ENCODE measurements around the gene DENND1A. TPM values are rescaled to one million over a fixed set of nuclear protein-coding genes. Genes with fewer than 3 reads are reported as not detected.

DENND1A gene
- total and polyA plus RNA-seq, 2 of the 13 experiments (the other 11 are each of a cell fraction or from before 2014, with no cell fraction given), result 14.8 to 30.1 TPM

GRCh38 chr9:123679330-123679987 is 250.5 kb downstream of the DENND1A start (continued):
- TF ChIP-seq TARDBP (CRISPR knock-in tag; IDR thresholded peaks at IDR 0.05), result peak; percentile 64; the same call in 1 of the 2 replicates
- TF ChIP-seq ZNF460 (CRISPR knock-in tag; IDR thresholded peaks at IDR 0.05; ENCODE audit: borderline replicate concordance), result no peak
- TF ChIP-seq ZFP36L1 (CRISPR knock-in tag; IDR thresholded peaks at IDR 0.05), result no peak
- no peak for TF ChIP-seq TAF1 (CRISPR knock-in tag; IDR thresholded peaks at IDR 0.05)
- peak; percentile 79; the same call in 1 of the 2 replicates for TF ChIP-seq FOXO1 (CRISPR knock-in tag; IDR thresholded peaks at IDR 0.05)
- no peak for TF ChIP-seq ZBTB44 (CRISPR knock-in tag; IDR thresholded peaks at IDR 0.05)
- no peak for TF ChIP-seq ZKSCAN5 (CRISPR knock-in tag; IDR thresholded peaks at IDR 0.05)
- TF ChIP-seq IKZF1 (IDR thresholded peaks at IDR 0.05), result no peak
- TF ChIP-seq AKAP8 (CRISPR knock-in tag; IDR thresholded peaks at IDR 0.05), result no peak
- TF ChIP-seq ATAD3A (CRISPR knock-in tag; IDR thresholded peaks at IDR 0.05), result no peak
- no peak for TF ChIP-seq FOXK2 (IDR thresholded peaks at IDR 0.05)
- TF ChIP-seq FOXO4 (CRISPR knock-in tag; conservative IDR thresholded peaks at IDR 0.05), result no peak
- no peak for TF ChIP-seq ZNF510 (CRISPR knock-in tag; IDR thresholded peaks at IDR 0.05; ENCODE audit: low read depth)
- TF ChIP-seq ZNF20 (CRISPR knock-in tag; IDR thresholded peaks at IDR 0.05), result no peak
- TF ChIP-seq THAP11 (CRISPR knock-in tag; IDR thresholded peaks at IDR 0.05), result peak; percentile 48; the same call in 1 of the 2 replicates
- no peak for TF ChIP-seq MXD4 (CRISPR knock-in tag; IDR thresholded peaks at IDR 0.05)
- no peak for TF ChIP-seq HOXD1 (CRISPR knock-in tag; IDR thresholded peaks at IDR 0.05)
- peak; percentile 59; the same call in 1 of the 2 replicates for TF ChIP-seq MIER2 (CRISPR knock-in tag; IDR thresholded peaks at IDR 0.05)
- no peak for TF ChIP-seq KAT7 (CRISPR knock-in tag; IDR thresholded peaks at IDR 0.05; ENCODE audit: borderline replicate concordance)
- peak; percentile 58; the same call in 1 of the 2 replicates for TF ChIP-seq ZFY (CRISPR knock-in tag; IDR thresholded peaks at IDR 0.05)
- no peak for TF ChIP-seq SCMH1 (CRISPR knock-in tag; IDR thresholded peaks at IDR 0.05; ENCODE audit: borderline replicate concordance)
- peak; percentile 97 for TF ChIP-seq IRF1 (CRISPR knock-in tag; IDR thresholded peaks at IDR 0.05; ENCODE audit: low read depth)
- no peak for TF ChIP-seq NPAS2 (CRISPR knock-in tag; IDR thresholded peaks at IDR 0.05; ENCODE audit: borderline replicate concordance)
- TF ChIP-seq ZNF558 (CRISPR knock-in tag; IDR thresholded peaks at IDR 0.05; ENCODE audit: borderline replicate concordance), result no peak
- TF ChIP-seq ZNF556 (CRISPR knock-in tag; IDR thresholded peaks at IDR 0.05; ENCODE audit: borderline replicate concordance), result no peak; the same call in 1 of the 2 replicates
- no peak for TF ChIP-seq ZBTB21 (CRISPR knock-in tag; IDR thresholded peaks at IDR 0.05)
- TF ChIP-seq KDM6A (CRISPR knock-in tag; IDR thresholded peaks at IDR 0.05; ENCODE audit: low read depth), result 0 out of 2 replicates have a peak, but pooled peaks have one; percentile 39
- no peak for TF ChIP-seq CHD2 (IDR thresholded peaks at IDR 0.05; ENCODE audit: low read depth, low read length)
- no peak for TF ChIP-seq ZFP1 (CRISPR knock-in tag; IDR thresholded peaks at IDR 0.05)
- TF ChIP-seq GZF1 (CRISPR knock-in tag; IDR thresholded peaks at IDR 0.05), result no peak
- peak; percentile 42; the same call in 1 of the 2 replicates for TF ChIP-seq MYC (CRISPR knock-in tag; IDR thresholded peaks at IDR 0.05; ENCODE audit: borderline replicate concordance)
- no peak for TF ChIP-seq ESRRA (CRISPR knock-in tag; IDR thresholded peaks at IDR 0.05; ENCODE audit: low read depth)
